ENCODE measurements around the gene BRPF3. TPM values are rescaled to one million over a fixed set of nuclear protein-coding genes. Genes with fewer than 3 reads are reported as not detected.

BRPF3 gene
- total and polyA plus RNA-seq, 2 donors (not counting 3 experiments of a cell fraction or from before 2014, with no cell fraction given), result 30.5 to 35.7 TPM

GRCh38 chr6:36272234-36272633 is 75.7 kb downstream of the BRPF3 start:
- ChIA-PET CTCF (interaction anchor here (1.2 to 2.1 kb wide), 5 partner anchors 9 to 68 kb away, joined by 3 to 10 read pairs (median 6); no protein-coding TSS in a partner anchor), POLR2A (no interaction called here)
- no peak overlapping the region for H2AFZ ChIP-seq (ENCODE audit: low read depth, low read length)
- peaks cover 20% of the 10 kb centered on the region in 2 experiments for H3K27me3 ChIP-seq (ENCODE audit: control insufficient read depth in 2 of 2, insufficient read depth in 2 of 2, low read length in 2 of 2)
- no peak for TF ChIP-seq CTCF (IDR thresholded peaks at IDR 0.05; ENCODE audit: extremely low read depth in 1 of 2, insufficient read depth in 1 of 2, low read depth in 1 of 2, low read length in 2 of 2)
- TF ChIP-seq POLR2AphosphoS5 (IDR thresholded peaks at IDR 0.05; ENCODE audit: insufficient read depth, low read depth, low read length), result no peak
- TF ChIP-seq POLR2A (IDR thresholded peaks at IDR 0.05; ENCODE audit: low read depth, low read length), result no peak
- no peak for TF ChIP-seq GATA2 (IDR thresholded peaks at IDR 0.05; ENCODE audit: insufficient read depth, insufficient read length, low read depth, low read length)
- no peak for TF ChIP-seq JUN (IDR thresholded peaks at IDR 0.05; ENCODE audit: borderline replicate concordance, insufficient read depth, insufficient read length, low read depth)
- TF ChIP-seq EZH2 (IDR thresholded peaks at IDR 0.05; ENCODE audit: borderline replicate concordance, low read depth, low read length, severe bottlenecking), result no peak
- no peak for TF ChIP-seq MAX (IDR thresholded peaks at IDR 0.05; ENCODE audit: insufficient read depth, insufficient read length)
- no peak for TF ChIP-seq FOS (IDR thresholded peaks at IDR 0.05; ENCODE audit: borderline replicate concordance, insufficient read depth, low read length)
- TF ChIP-seq MYC (IDR thresholded peaks at IDR 0.05; ENCODE audit: low read depth, low read length), result no peak
- H3K36me3 ChIP-seq (ENCODE audit: control insufficient read depth in 2 of 2, extremely low read depth in 1 of 2, insufficient read depth in 2 of 2, low read length in 2 of 2), result no peaks in the 10 kb centered on the region
- H3K9ac ChIP-seq (replicated peaks; ENCODE audit: extremely low read depth, insufficient read depth, low read length), result no peak overlapping the region
- no peaks in the 10 kb centered on the region for H4K20me1 ChIP-seq (replicated peaks; ENCODE audit: control insufficient read depth, extremely low read depth, insufficient read depth, low read length)
- no peaks in the 10 kb centered on the region for H3K4me1 ChIP-seq (ENCODE audit: control insufficient read depth, extremely low read depth, insufficient read depth, low read length)
- H3K4me2 ChIP-seq (ENCODE audit: insufficient read depth, low read length), result no peak overlapping the region
- dilution Hi-C loops (cut with MboI; ENCODE audit: extremely low pct_ligation_motif_present, low sequenced_read_pairs) (no loop called here), intact Hi-C loops (cut with micrococcal nuclease) (no loop called here)
- FAIRE-seq (no peak), DNase-seq (ENCODE audit: low read depth, low spot score) (no peak)
- H3K9me1 ChIP-seq (replicated peaks; ENCODE audit: control insufficient read depth, extremely low read depth, insufficient read depth, low read length), result no peaks in the 10 kb centered on the region
- H3K9me3 ChIP-seq (replicated peaks; ENCODE audit: control insufficient read depth, insufficient read depth, low read length), result no peaks in the 10 kb centered on the region
- H3K27ac ChIP-seq (ENCODE audit: insufficient read depth, low read depth, low read length), result no peak overlapping the region
- no peaks in the 10 kb centered on the region for H3K79me2 ChIP-seq (ENCODE audit: control insufficient read depth, insufficient read depth, low read length)
- H3K4me3 ChIP-seq (replicated peaks in 1 of 3; ENCODE audit: insufficient read depth in 1 of 3, low read depth in 1 of 3, low read length in 3 of 3), result no peak overlapping the region
- BruUV-seq (replicated peaks), result no TSS peak

Measured in endothelial cell of umbilical vein (primary cell).